H1 (cell line): ENCODE measurements around the gene RMND5B.

Source experiments
- CBX5 ChIP-seq: fragments of 300-800, 300-1000 bp; sonication (generic); IDR thresholded peaks from 2 replicates; pipeline ENCODE4 v1.7.1; 2016; ENCODE audit warnings: antibody characterized with exemption, low read length, low read depth
- CEBPB ChIP-seq: IDR thresholded peaks from 2 replicates; pipeline ENCODE4 v1.6.1; 2012; ENCODE audit warnings: low read depth, low read length
- CHD1 ChIP-seq: IDR thresholded peaks from 2 replicates; pipeline ENCODE4 v1.6.1; 2012; ENCODE audit warnings: low read depth, low read length, improper control_type of control experiment
- EZH2 ChIP-seq: fragments of 200-600 bp; sonication (generic); IDR thresholded peaks from 2 replicates; pipeline ENCODE4 v1.7.1; 2012; ENCODE audit warnings: low read depth, mild to moderate bottlenecking, moderate library complexity, low read length, inconsistent platforms; ENCODE audit not compliant: severe bottlenecking
- HDAC2 ChIP-seq, 2 experiments: fragments of 300-600 bp in 1 of 2; sonication (generic) in 1 of 2; IDR thresholded peaks; 2 replicates each; pipeline ENCODE4 v1.6.1; 2011 to 2012; ENCODE audit warnings: low read depth in 2 of 2, low read length in 2 of 2, mild to moderate bottlenecking in 2 of 2, moderate library complexity in 2 of 2, borderline replicate concordance in 1 of 2, inconsistent platforms in 1 of 2
- JUND ChIP-seq: IDR thresholded peaks from 2 replicates; pipeline ENCODE4 v1.6.1; 2011; ENCODE audit warnings: mild to moderate bottlenecking, improper control_type of control experiment, low read length
- POLR2AphosphoS5 ChIP-seq: IDR thresholded peaks from 2 replicates; pipeline ENCODE4 v1.6.1; 2011; ENCODE audit warnings: low read depth, low read length
- SIN3A ChIP-seq, 2 experiments: IDR thresholded peaks in 1 of 2; conservative IDR thresholded peaks in 1 of 2; 2 replicates each; pipeline ENCODE4 v1.6.1; 2011 to 2012; ENCODE audit warnings: low read length in 2 of 2, improper control_type of control experiment in 1 of 2, low read depth in 1 of 2, mild to moderate bottlenecking in 1 of 2
- SP1 ChIP-seq: IDR thresholded peaks from 2 replicates; pipeline ENCODE4 v1.6.1; 2011; ENCODE audit warnings: low read depth, low read length
- SRF ChIP-seq: IDR thresholded peaks from 2 replicates; pipeline ENCODE4 v1.6.1; 2011; ENCODE audit warnings: mild to moderate bottlenecking, low read depth, low read length, moderate library complexity
- TAF7 ChIP-seq: optimal IDR thresholded peaks from 2 replicates; pipeline ENCODE3; 2011; ENCODE audit warnings: low read depth, mild to moderate bottlenecking, inconsistent platforms, low read length, moderate library complexity, borderline replicate concordance
- TCF12 ChIP-seq: IDR thresholded peaks from 2 replicates; pipeline ENCODE4 v1.6.1; 2011; ENCODE audit warnings: low read depth, mild to moderate bottlenecking, low read length
- TF ChIP-seq, protein P1 (sequence below), 3 experiments: IDR thresholded peaks; 1 replicate in 2 of 3; 2 replicates in 1 of 3; pipeline versions ENCODE4 v1.5.1 to v1.6.1; 2011; ENCODE audit warnings: low read length in 3 of 3, mild to moderate bottlenecking in 3 of 3, inconsistent platforms in 2 of 3, low read depth in 1 of 3, moderate library complexity in 1 of 3; ENCODE audit not compliant: insufficient read depth in 1 of 3; ENCODE audit errors: control extremely low read depth in 1 of 3
- TF ChIP-seq, protein P2 (sequence below): IDR thresholded peaks from 2 replicates; pipeline ENCODE4 v1.6.1; 2012; ENCODE audit warnings: inconsistent platforms

GRCh38 chr5:178098685-178099084 lies 32.1 kb upstream of the RMND5B start:
- TF ChIP-seq POLR2AphosphoS5 (no peak), SRF (no peak), EZH2 (no peak), SIN3A (conservative IDR thresholded peaks at IDR 0.05 in 1 of 2, IDR thresholded peaks at IDR 0.05 in 1 of 2; ENCODE audit: low read depth in 1 of 2, low read length in 2 of 2) (no peak), CBX5 (no peak), TAF7 (no peak), CHD1 (no peak), CEBPB (no peak), HDAC2 (IDR thresholded peaks at IDR 0.05; ENCODE audit: borderline replicate concordance in 1 of 2, low read depth in 2 of 2, low read length in 2 of 2) (no peak), TCF12 (no peak), JUND (no peak), SP1 (no peak)
- TF ChIP-seq, protein P1, sequence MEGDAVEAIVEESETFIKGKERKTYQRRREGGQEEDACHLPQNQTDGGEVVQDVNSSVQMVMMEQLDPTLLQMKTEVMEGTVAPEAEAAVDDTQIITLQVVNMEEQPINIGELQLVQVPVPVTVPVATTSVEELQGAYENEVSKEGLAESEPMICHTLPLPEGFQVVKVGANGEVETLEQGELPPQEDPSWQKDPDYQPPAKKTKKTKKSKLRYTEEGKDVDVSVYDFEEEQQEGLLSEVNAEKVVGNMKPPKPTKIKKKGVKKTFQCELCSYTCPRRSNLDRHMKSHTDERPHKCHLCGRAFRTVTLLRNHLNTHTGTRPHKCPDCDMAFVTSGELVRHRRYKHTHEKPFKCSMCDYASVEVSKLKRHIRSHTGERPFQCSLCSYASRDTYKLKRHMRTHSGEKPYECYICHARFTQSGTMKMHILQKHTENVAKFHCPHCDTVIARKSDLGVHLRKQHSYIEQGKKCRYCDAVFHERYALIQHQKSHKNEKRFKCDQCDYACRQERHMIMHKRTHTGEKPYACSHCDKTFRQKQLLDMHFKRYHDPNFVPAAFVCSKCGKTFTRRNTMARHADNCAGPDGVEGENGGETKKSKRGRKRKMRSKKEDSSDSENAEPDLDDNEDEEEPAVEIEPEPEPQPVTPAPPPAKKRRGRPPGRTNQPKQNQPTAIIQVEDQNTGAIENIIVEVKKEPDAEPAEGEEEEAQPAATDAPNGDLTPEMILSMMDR (IDR thresholded peaks at IDR 0.05; ENCODE audit: control extremely low read depth in 1 of 3, insufficient read depth in 1 of 3, low read depth in 1 of 3, low read length in 3 of 3), result no peak
- TF ChIP-seq, protein P2, sequence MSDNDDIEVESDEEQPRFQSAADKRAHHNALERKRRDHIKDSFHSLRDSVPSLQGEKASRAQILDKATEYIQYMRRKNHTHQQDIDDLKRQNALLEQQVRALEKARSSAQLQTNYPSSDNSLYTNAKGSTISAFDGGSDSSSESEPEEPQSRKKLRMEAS, result no peak
